ENCODE measurements around the gene FAHD2A.
"Not testable (repeated sequence)": the region's sequence is repeated elsewhere in the genome, so short reads cannot be mapped to it uniquely, and the experiment has no call there.

The FAHD2A gene

DNA sequence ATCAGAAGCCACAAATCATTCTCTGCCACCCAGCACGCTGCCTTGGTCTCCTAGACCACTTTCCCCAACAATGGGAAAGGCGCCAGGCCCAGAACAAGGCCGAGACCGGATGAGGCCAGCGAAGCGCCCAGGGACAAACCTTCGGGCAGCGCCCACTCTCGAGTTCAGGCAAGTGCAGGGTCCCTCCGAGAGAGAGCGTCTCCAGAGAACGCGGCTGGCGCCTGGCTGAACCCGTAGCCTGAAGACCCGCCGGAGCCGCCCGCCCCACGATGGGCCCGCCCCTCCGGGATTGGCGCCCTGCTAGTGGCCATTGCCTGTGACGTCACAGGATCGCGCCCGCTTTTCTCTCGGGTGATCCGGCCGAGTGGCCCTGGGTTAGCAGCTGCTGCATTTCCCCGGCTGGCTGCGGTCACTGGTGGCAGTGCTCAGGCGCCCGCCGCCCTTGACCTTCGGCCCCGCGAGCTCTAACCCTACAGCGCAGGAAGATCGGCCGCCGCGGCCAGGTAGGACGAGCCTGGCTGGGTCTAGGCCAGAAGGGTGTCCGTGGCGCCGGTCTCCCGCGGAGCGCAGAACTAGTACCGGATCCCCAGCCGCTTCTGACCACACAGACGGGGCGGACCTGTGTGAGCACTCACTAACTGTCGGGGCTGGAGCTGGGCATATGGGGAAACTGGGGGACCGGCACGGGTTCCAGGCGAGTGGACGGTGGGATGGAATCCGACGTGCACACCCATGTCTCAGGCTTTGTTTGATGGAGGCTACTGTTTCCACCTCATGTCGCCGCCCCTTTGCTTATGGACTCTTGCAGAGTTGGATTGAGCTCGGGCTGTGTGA lies at the start of gene FAHD2A:
FAHD2A (plus strand) TSS at position 339 of the 834 bp plus-strand sequence. CDS start 2,851 bp downstream, outside the sequence.
- TF ChIP-seq CTCF (IDR thresholded peaks at IDR 0.05; ENCODE audit: low read depth, low read length, missing control alignments), result no peak
- peak within 1 kb of the TSS; percentile 99 for H3K4me3 ChIP-seq (replicated peaks; ENCODE audit: low read depth, low read length)
- peak; percentile 47 for DNase-seq (ENCODE audit: extremely low read depth, low read depth)

DNA sequence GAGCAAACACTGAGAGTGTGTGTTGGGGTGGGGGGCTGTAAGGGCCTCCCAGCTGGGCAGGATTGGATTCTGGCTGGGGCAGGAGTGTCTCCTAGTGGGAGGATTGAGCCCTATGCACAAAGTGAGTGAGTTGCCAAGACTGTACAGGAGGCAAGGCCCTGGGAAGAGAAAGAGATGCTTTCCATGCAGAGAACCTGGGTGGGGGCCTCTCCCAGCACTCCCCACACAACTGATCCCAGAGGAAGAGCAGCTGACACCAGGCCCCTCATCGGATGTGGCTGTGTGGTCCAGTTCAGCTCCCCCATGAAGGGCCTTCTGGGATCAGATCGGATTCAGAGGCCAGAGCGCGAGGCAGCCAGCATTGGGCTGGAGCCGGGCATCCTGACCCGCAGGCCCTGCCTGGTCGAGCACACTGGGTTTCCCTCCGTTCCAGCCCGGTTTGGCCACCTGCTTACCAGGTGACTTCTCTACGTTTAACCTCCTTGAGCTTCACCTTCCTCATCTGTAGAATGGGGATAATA lies 49.4 kb upstream of the FAHD2A start:
- TF ChIP-seq CTCF (IDR thresholded peaks at IDR 0.05; ENCODE audit: low read depth, low read length, missing control alignments), result no peak
- H3K4me3 ChIP-seq (replicated peaks; ENCODE audit: low read depth, low read length), result no peak overlapping the region
- DNase-seq (ENCODE audit: extremely low read depth, low read depth), result no peak

GRCh38 chr2:95353613-95354468 lies 48.7 kb upstream of the FAHD2A start:
- no peak for TF ChIP-seq CTCF (IDR thresholded peaks at IDR 0.05; ENCODE audit: low read depth, low read length, missing control alignments)
- DNase-seq (ENCODE audit: extremely low read depth, low read depth), result no peak
- H3K4me3 ChIP-seq (replicated peaks; ENCODE audit: low read depth, low read length), result no peak overlapping the region

DNA sequence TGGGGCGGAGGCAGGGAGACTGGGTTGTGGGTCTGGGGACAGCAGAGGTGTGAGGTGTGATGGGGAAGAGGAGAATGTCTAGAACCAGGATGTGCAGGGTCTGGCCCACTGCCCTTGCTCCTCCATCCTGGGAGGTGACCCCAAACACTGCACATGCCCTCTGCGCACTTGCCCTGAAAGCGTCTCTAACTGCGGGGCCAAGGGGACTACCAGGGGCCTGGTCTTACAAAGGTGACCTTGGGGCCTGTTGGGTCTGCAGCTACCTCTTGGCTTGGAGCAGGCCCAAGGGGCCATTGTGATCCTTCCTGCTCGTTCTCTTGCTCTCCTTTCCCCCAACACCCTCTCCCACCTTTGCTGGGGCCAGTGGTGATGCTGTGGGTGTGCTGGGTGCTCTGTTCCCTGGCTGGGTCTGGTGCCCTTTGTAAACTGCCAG lies 48.0 kb upstream of the FAHD2A start:
- TF ChIP-seq CTCF (IDR thresholded peaks at IDR 0.05; ENCODE audit: low read depth, low read length, missing control alignments), result no peak
- no peak for DNase-seq (ENCODE audit: extremely low read depth, low read depth)
- no peak overlapping the region for H3K4me3 ChIP-seq (replicated peaks; ENCODE audit: low read depth, low read length)

DNA sequence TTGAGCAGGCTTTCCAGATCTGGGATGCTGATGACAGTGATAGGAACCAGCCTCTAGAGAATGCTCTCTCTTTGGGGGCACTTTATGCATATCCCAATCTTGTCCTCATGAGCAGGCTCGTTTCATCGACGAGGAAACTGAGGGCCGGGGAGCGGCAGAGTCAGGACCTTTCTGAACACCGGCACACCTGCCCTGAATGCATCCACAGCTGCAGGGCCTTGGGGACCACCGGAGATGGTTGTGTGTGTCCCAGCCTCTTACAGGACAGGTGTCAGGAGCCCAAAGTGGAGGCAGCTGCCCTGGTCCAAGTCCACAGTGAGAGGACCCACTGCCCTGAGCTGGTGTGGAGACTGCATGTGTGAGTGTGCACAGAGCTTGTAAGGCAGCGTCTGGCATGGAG lies 47.6 kb upstream of the FAHD2A start:
- no peak overlapping the region for H3K4me3 ChIP-seq (replicated peaks; ENCODE audit: low read depth, low read length)
- no peak for TF ChIP-seq CTCF (IDR thresholded peaks at IDR 0.05; ENCODE audit: low read depth, low read length, missing control alignments)
- DNase-seq (ENCODE audit: extremely low read depth, low read depth), result no peak

DNA sequence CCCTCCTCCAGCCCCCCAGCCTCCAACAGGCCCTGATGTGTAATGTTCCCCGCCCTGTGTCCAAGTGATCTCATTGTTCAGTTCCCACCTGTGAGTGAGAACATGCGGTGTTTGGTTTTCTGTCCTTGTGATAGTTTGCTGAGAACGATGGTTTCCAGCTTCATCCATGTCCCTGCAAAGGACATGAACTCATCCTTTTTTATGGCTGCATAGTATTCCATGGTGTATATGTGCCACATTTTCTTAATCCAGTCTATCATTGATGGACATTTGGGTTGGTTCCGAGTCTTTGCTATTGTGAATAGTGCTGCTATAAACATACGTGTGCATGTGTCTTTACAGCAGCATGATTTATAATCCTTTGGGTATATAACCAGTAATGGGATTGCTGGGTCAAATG lies 47.0 kb upstream of the FAHD2A start:
- H3K4me3 ChIP-seq (replicated peaks; ENCODE audit: low read depth, low read length); DNase-seq (ENCODE audit: extremely low read depth, low read depth): not testable (repeated sequence)

Data from HFF-Myc (cell line).